ENCODE measurements around the gene OGG1. TPM values are rescaled to one million over a fixed set of nuclear protein-coding genes. Genes with fewer than 3 reads are reported as not detected.
A peak's percentile ranks its signal among the peaks of the same experiment; 100 is the strongest.
"Not testable (repeated sequence)": the region's sequence is repeated elsewhere in the genome, so short reads cannot be mapped to it uniquely, and the experiment has no call there.

Gene OGG1
- total RNA-seq, 1 donor from 2014 or later, result 17.2 TPM

- H3K27ac ChIP-seq, result peak overlapping the region; percentile 15
- no peak for DNase-seq
- H3K4me3 ChIP-seq, result no peak overlapping the region
These were observed 17.7 kb downstream of the OGG1 start for GRCh38 chr3:9767418-9767817.

GRCh38 chr3:9768141-9768775 is 18.5 kb downstream of the OGG1 start:
- ATAC-seq (no peak), DNase-seq (no peak)
- peak overlapping the region; percentile 36 for H3K27ac ChIP-seq
- intact Hi-C loops (cut with DNase I), result no loop called here
- H3K36me3 ChIP-seq, result peaks cover 20% of the 10 kb centered on the region
- no peaks in the 10 kb centered on the region for H3K9me3 ChIP-seq
- TF ChIP-seq, protein P1, sequence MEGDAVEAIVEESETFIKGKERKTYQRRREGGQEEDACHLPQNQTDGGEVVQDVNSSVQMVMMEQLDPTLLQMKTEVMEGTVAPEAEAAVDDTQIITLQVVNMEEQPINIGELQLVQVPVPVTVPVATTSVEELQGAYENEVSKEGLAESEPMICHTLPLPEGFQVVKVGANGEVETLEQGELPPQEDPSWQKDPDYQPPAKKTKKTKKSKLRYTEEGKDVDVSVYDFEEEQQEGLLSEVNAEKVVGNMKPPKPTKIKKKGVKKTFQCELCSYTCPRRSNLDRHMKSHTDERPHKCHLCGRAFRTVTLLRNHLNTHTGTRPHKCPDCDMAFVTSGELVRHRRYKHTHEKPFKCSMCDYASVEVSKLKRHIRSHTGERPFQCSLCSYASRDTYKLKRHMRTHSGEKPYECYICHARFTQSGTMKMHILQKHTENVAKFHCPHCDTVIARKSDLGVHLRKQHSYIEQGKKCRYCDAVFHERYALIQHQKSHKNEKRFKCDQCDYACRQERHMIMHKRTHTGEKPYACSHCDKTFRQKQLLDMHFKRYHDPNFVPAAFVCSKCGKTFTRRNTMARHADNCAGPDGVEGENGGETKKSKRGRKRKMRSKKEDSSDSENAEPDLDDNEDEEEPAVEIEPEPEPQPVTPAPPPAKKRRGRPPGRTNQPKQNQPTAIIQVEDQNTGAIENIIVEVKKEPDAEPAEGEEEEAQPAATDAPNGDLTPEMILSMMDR (IDR thresholded peaks at IDR 0.05), result no peak
- no peaks in the 10 kb centered on the region for H3K27me3 ChIP-seq
- peaks cover 25% of the 10 kb centered on the region for H3K4me1 ChIP-seq
- H3K4me3 ChIP-seq, result no peak overlapping the region

More at GRCh38 chr3:9767418-9767817, 17.7 kb downstream of the OGG1 start:
- Histone ChIP-seq H3K4me1 (peaks cover 25% of the 10 kb centered on the region), H3K36me3 (peaks cover 20% of the 10 kb centered on the region), H3K27me3 (no peaks in the 10 kb centered on the region), H3K9me3 (no peaks in the 10 kb centered on the region)
- ATAC-seq, result peak; percentile 56
- TF ChIP-seq, protein P1 (IDR thresholded peaks at IDR 0.05), result no peak
- intact Hi-C loops (cut with DNase I), result no loop called here

DNA sequence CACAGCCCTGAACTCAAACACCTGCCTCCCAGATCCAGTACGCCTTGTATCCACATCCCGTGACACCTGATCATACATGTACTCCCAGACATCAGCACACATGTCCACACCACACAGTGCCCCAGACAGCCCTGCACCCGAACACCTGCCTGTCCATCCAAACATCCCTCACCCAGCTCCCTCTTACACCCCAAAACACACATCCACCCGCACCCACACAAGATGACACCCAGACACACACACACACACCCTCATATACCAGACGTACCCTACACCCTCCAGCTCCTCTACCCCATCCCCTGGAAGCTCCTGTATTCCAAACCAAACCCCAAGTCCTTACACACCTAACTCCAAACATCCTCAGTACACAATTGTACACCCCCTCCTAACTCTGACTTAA is 19.3 kb downstream of the OGG1 start:
- peaks cover 25% of the 10 kb centered on the region for H3K4me1 ChIP-seq
- ATAC-seq, result no peak
- no peaks in the 10 kb centered on the region for H3K9me3 ChIP-seq
- H3K4me3 ChIP-seq, result peak overlapping the region; percentile 71
- intact Hi-C loops (cut with DNase I), result no loop called here
- H3K27me3 ChIP-seq, result no peaks in the 10 kb centered on the region
- peak overlapping the region; percentile 65 for H3K27ac ChIP-seq
- peaks cover 17% of the 10 kb centered on the region for H3K36me3 ChIP-seq
- DNase-seq, result no peak
- TF ChIP-seq, protein P1 (IDR thresholded peaks at IDR 0.05), result no peak

DNA sequence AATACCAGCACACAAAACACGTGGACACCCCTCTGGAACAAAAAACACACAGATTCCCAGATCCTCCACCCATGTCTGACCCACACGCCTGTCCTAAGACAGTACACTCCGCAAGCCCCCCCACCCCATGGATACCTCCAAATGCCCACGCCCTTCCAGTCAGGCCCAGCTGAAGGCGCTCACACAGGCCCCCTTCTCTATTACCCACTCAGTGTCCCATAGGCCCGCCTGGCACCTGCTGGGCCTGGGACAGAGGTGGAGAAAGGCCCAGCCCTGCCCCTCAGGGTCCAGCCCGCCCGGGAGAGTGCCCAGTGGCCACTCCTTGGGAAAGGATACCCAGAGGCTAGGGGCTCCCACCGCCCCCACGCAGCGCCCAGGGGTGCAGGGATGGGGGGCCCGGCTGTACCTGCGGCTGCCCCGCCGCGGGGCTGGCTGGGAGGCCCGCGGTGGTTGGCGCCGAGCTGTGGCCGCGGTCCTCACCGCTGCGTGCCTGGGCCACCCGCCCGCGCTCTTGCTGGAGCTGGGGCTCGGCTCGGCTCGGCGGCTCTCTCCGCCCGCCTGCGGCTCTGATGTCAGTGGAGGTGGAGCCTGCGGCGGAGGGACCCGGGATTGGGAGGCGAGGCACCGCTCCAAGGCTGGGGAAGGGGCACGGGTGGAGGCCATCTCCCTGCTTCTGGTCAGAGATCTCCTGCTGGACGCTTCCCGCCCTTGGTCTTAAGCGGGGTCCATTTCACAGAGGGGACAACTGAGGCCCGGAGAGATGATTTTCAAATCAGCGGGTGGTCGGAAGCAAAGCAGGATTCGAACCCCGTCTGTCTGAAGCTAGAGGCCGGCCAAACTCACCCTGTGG is 19.9 kb downstream of the OGG1 start, which contains the start of gene CAMK1:
CAMK1 (minus strand) TSS at position 522 of the 850 bp plus-strand sequence. CDS start 2,198 bp downstream, outside the sequence.
- ATAC-seq, result peak; percentile 95
- TF ChIP-seq, protein P1 (IDR thresholded peaks at IDR 0.05), result no peak
- intact Hi-C loops (cut with DNase I), result no loop called here
- DNase-seq, result peak; percentile 91
- Histone ChIP-seq H3K4me1 (peaks cover 25% of the 10 kb centered on the region), H3K27me3 (no peaks in the 10 kb centered on the region), H3K9me3 (no peaks in the 10 kb centered on the region), H3K27ac (peak within 1 kb of the TSS; percentile 65), H3K4me3 (peak within 1 kb of the TSS; percentile 71), H3K36me3 (peaks cover 14% of the 10 kb centered on the region)

GRCh38 chr3:9770276-9770812 is 20.6 kb downstream of the OGG1 start:
- DNase-seq (peak; percentile 88), ATAC-seq (peak; percentile 12)
- Histone ChIP-seq H3K9me3 (no peaks in the 10 kb centered on the region), H3K4me3 (peak overlapping the region; percentile 71), H3K4me1 (peaks cover 25% of the 10 kb centered on the region), H3K36me3 (peaks cover 10% of the 10 kb centered on the region), H3K27me3 (no peaks in the 10 kb centered on the region), H3K27ac (peak overlapping the region; percentile 65)
- intact Hi-C loops (cut with DNase I), result no loop called here
- TF ChIP-seq, protein P1 (IDR thresholded peaks at IDR 0.05), result no peak

GRCh38 chr3:9771007-9771406 is 21.3 kb downstream of the OGG1 start:
- intact Hi-C loops (cut with DNase I); H3K4me3 ChIP-seq: not testable (repeated sequence)

More at GRCh38 chr3:9771007-9771406, 21.3 kb downstream of the OGG1 start:
- not testable (repeated sequence) for H3K36me3 ChIP-seq, H3K27ac ChIP-seq, H3K27me3 ChIP-seq, DNase-seq, H3K9me3 ChIP-seq, ATAC-seq
- peaks cover 25% of the 10 kb centered on the region for H3K4me1 ChIP-seq
